Endothelial cell of umbilical vein (primary cell): Measurements from ENCODE around the gene LIG3.

Experiments used
- CTCF ChIP-seq, 2 donors: IDR thresholded peaks; 1 replicate in 1 of 2; 2 replicates in 1 of 2; pipeline ENCODE4 v1.5.1; 2011; ENCODE audit warnings: low read length in 2 of 2, mild to moderate bottlenecking in 2 of 2, moderate library complexity in 2 of 2, control low read depth in 1 of 2, inconsistent platforms in 1 of 2, low read depth in 1 of 2; ENCODE audit not compliant: insufficient read depth in 1 of 2; ENCODE audit errors: extremely low read depth in 1 of 2
- EZH2 ChIP-seq: IDR thresholded peaks from 2 replicates; pipeline ENCODE4 v1.6.1; 2012; ENCODE audit warnings: borderline replicate concordance, low read depth, mild to moderate bottlenecking, moderate library complexity, low read length, inconsistent platforms; ENCODE audit not compliant: severe bottlenecking
- FOS ChIP-seq: IDR thresholded peaks from 2 replicates; pipeline ENCODE4 v1.6.1; 2011; ENCODE audit warnings: mild to moderate bottlenecking, low read length, moderate library complexity, borderline replicate concordance; ENCODE audit not compliant: insufficient read depth
- GATA2 ChIP-seq: IDR thresholded peaks from 2 replicates; pipeline ENCODE4 v1.7.0; 2011; ENCODE audit warnings: low read depth, mild to moderate bottlenecking, moderate library complexity, mixed read lengths, low read length; ENCODE audit not compliant: insufficient read length, insufficient read depth
- JUN ChIP-seq: IDR thresholded peaks from 2 replicates; pipeline ENCODE4 v1.6.1; 2011; ENCODE audit warnings: borderline replicate concordance, low read depth; ENCODE audit not compliant: insufficient read length, insufficient read depth
- MAX ChIP-seq: IDR thresholded peaks from 2 replicates; pipeline ENCODE4 v1.6.1; 2011; ENCODE audit not compliant: insufficient read depth, insufficient read length
- MYC ChIP-seq: IDR thresholded peaks from one replicate; pipeline ENCODE4 v1.6.1; 2011; ENCODE audit warnings: mild to moderate bottlenecking, low read depth, low read length
- POLR2A ChIP-seq: IDR thresholded peaks from 2 replicates; pipeline ENCODE4 v1.6.1; 2012; ENCODE audit warnings: low read depth, mild to moderate bottlenecking, control low read depth, low read length
- POLR2AphosphoS5 ChIP-seq: IDR thresholded peaks from 2 replicates; pipeline ENCODE4 v1.6.1; 2012; ENCODE audit warnings: low read depth, mild to moderate bottlenecking, control low read depth, low read length, moderate library complexity; ENCODE audit not compliant: insufficient read depth

DNA sequence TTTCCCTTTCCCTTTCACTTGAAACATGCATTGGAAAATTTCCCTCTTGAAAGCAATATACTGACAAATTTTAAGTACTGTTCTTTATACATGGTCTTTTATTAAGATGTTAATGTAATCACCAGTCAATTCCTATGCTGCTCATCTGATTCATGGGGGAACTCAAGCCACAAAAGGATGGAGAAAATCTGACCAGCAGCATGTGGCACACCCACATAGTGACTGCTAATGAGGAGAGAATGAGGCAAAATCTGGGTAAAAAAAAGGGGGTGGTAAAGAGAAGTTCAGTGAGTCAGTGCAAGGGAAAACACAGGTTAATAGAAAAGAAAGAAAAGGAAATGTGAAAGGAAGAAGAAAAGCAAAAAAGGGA is 71.9 kb downstream of the LIG3 start:
- TF ChIP-seq POLR2A (no peak), POLR2AphosphoS5 (no peak), EZH2 (no peak), CTCF (IDR thresholded peaks at IDR 0.05; ENCODE audit: extremely low read depth in 1 of 2, insufficient read depth in 1 of 2, low read depth in 1 of 2, low read length in 2 of 2) (no peak), MYC (no peak), JUN (no peak), MAX (no peak), FOS (no peak), GATA2 (no peak)
